Pulmonary artery endothelial cell (primary cell): ENCODE data around the gene RNU11. TPM values are rescaled to one million over a fixed set of nuclear protein-coding genes. Genes with fewer than 3 reads are reported as not detected.
"Not testable (repeated sequence)": the region's sequence is repeated elsewhere in the genome, so short reads cannot be mapped to it uniquely, and the experiment has no call there.

Experiments
- DNase-seq: peaks from one replicate; pipeline ENCODE4 v3.0.0-alpha.2; 2011; ENCODE audit warnings: low read depth, low spot score
- total RNA-seq: library from RNA; depleted of rRNA; stranded (reverse); fragments of >200 nt; gene quantifications from 2 replicates; pipeline ENCODE4 v1.2.3, GENCODE V29; 2014

RNU11 gene
- total RNA-seq, 1 donor from 2014 or later: not detected

- DNase-seq: no peak
These were observed 15.6 kb downstream of the RNU11 start for GRCh38 chr1:28663871-28664470.

- DNase-seq: no peak
These were observed 18.4 kb downstream of the RNU11 start for GRCh38 chr1:28666806-28667205.

- DNase-seq: peak; percentile 53
These were observed 20.0 kb downstream of the RNU11 start, which contains the start of gene GMEB1 for GRCh38 chr1:28668191-28668955. TSS of gene GMEB1 (plus strand) at chr1:28668784. CDS start at chr1:28683613, 14,829 bp downstream.

- DNase-seq: no peak
These were observed 20.7 kb downstream of the RNU11 start for GRCh38 chr1:28668956-28669723.

DNA sequence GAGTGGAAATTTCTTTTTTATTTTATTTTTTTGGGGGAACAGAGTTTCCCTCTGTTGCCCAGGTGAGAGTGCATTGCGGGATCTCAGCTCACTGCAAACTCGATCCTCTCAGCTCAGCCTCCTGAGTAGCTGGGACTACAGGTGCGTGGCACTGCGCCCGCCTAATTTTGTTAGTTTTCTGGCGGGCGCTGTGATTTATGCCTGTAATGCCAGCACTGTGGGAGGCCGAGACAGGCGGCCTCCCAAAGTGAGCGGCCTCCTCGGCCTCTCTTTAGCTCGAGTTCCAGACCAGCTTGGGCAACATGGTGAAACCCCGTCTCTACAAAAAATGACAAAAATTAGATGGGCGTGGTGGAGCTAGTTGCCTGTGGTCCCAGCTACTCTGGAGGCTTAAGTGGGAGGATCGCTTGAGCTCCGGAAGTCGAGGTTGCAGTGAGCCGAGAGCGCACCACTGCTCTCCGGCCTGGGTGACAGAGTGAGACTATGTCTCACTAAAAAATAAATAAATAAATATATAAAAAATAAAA, 22.9 kb downstream of the RNU11 start:
- DNase-seq: no peak

- not testable (repeated sequence) for DNase-seq
These were observed 24.6 kb downstream of the RNU11 start for GRCh38 chr1:28672971-28673370.

GRCh38 chr1:28675924-28676257, 27.5 kb downstream of the RNU11 start:
- no peak for DNase-seq

DNA sequence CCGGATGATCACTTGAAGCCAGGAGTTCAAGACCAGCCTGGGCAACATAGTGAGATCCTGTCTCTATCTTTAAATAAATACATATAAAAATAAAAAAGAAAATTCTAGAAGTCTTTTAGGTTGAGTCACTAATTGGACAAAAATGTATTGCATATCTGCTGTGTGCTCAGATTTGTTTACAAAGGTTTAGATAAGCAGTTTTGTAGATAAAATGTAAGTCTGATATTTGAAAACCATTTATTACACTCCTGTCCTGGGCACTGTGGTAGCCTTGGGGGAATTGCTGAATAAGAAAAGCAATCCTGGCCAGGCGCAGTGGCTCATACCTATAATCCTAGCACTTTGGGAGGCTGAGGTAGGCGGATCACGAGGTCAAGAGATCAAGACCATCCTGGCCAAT, 31.8 kb downstream of the RNU11 start:
- no peak for DNase-seq

- DNase-seq: no peak
These were observed 34.4 kb downstream of the RNU11 start for GRCh38 chr1:28682840-28683239.

DNA sequence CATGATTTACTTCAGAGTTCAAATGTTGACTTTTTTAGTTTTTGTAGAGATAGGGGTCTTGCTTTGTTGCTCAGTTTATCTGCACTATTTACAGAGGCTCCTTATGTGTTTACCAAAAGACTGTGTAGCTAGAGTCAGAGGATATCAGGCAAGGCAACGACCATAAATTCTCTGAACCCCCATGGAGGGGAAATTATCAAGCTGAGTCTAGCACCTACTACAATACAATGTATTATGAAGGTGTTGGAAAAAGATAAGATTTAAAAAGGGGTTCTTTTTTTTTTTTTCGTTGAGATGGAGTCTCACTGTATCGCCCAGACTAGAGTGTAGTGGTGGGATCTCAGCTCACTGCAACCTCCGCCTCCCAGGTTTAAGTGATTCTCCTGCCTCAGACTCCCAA, 36.5 kb downstream of the RNU11 start:
- no peak for DNase-seq

DNA sequence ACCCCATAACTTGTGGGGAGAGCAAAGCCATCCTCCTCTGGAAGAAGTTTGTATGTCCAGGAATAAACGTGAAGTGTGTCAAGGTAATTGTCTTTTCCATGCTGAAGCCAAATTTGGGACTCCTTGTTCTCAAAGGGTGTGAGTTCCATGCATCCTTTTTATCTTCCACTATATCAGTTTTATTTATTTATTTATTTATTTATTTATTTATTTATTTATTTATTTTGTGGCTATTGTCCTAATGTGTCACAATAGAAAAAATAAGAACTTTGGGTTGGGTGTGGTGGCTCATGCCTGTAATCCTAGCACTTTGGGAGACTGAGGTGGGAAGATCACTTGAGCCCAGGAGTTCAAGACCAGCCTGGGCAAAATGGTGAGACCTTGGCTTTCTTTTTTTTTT, 43.2 kb downstream of the RNU11 start:
- not testable (repeated sequence) for DNase-seq

Other genes starting within 250 kb of the RNU11 start
- gene RCC1, start 142.6 kb upstream of the RNU11 start, total RNA-seq: 89.9 and 129 TPM in 2 replicates
- 26.8 and 27.8 TPM in 2 replicates for gene TRNAU1AP, start 95.5 kb upstream of the RNU11 start, total RNA-seq
- gene RAB42, start 56.3 kb upstream of the RNU11 start, total RNA-seq: 1.7 and 2.0 TPM in 2 replicates
- gene TAF12, start 5.5 kb upstream of the RNU11 start, total RNA-seq: 35.3 and 36.9 TPM in 2 replicates
- 8.4 and 12.7 TPM in 2 replicates for gene GMEB1, start 20.2 kb downstream of the RNU11 start, total RNA-seq
- 91.9 and 96.8 TPM in 2 replicates for gene YTHDF2, start 88.3 kb downstream of the RNU11 start, total RNA-seq
- not detected in 2 replicates for gene OPRD1, start 163.6 kb downstream of the RNU11 start, total RNA-seq